Small intestine (tissue), 7 donors: ENCODE data around the gene UHRF2. TPM values are rescaled to one million over a fixed set of nuclear protein-coding genes. Genes with fewer than 3 reads are reported as not detected.
"Not testable (repeated sequence)": the region's sequence is repeated elsewhere in the genome, so short reads cannot be mapped to it uniquely, and the experiment has no call there.

Experiments used
- DNase-seq, 2 donors: peaks; one replicate each; pipeline versions ENCODE4 v3.0.0 to v3.0.0-alpha.2; 2013
- FAIRE-seq: peaks from 2 replicates; lab custom pipeline; 2012; peaks lifted over from hg19 to GRCh38; lab: Jason Lieb, UNC
- H3K27ac ChIP-seq, 3 donors: one replicate each; pipeline ENCODE4 v1.5.1; 2013; ENCODE audit warnings: low read length in 2 of 3, mild to moderate bottlenecking in 2 of 3, control low read depth in 1 of 3, inconsistent platforms in 1 of 3, low read depth in 1 of 3, moderate library complexity in 1 of 3
- H3K27me3 ChIP-seq, 3 donors: one replicate each; pipeline ENCODE4 v1.6.1; 2013; ENCODE audit warnings: low read length in 3 of 3, inconsistent platforms in 1 of 3; ENCODE audit not compliant: control insufficient read depth in 3 of 3, insufficient read depth in 3 of 3
- H3K36me3 ChIP-seq, 3 donors: one replicate each; pipeline ENCODE4 v1.6.1; 2013; ENCODE audit warnings: low read length in 3 of 3, inconsistent platforms in 1 of 3, low read depth in 1 of 3, mild to moderate bottlenecking in 1 of 3, moderate library complexity in 1 of 3; ENCODE audit not compliant: control insufficient read depth in 3 of 3, insufficient read depth in 2 of 3
- H3K4me1 ChIP-seq, 3 donors: one replicate each; pipeline ENCODE4 v1.6.1; 2013; ENCODE audit warnings: low read length in 2 of 3, inconsistent platforms in 1 of 3, low read depth in 1 of 3, mild to moderate bottlenecking in 1 of 3, moderate library complexity in 1 of 3; ENCODE audit not compliant: control insufficient read depth in 3 of 3, insufficient read depth in 2 of 3
- H3K4me3 ChIP-seq, 3 donors: one replicate each; pipeline ENCODE4 v1.5.1; 2013; ENCODE audit warnings: low read length in 3 of 3, control low read depth in 1 of 3, inconsistent platforms in 1 of 3, low read depth in 1 of 3, mild to moderate bottlenecking in 1 of 3, moderate library complexity in 1 of 3
- H3K9me3 ChIP-seq, 2 donors: one replicate each; pipeline ENCODE4 v1.6.1; 2013; ENCODE audit warnings: low read depth in 1 of 2, low read length in 1 of 2; ENCODE audit not compliant: control insufficient read depth in 2 of 2, insufficient read depth in 1 of 2
- WGBS, 3 donors: extraction: QIAGEN DNeasy Blood & Tissue Kit; methylation state at CpG; one replicate each; pipeline ENCODE4 v1.1.7; 2013; 5-methylcytosine and 5-hydroxymethylcytosine counted together
- polyA plus RNA-seq, 4 donors: library from polyadenylated mRNA; stranded (reverse) in 3 of 4; unstranded in 1 of 4; fragments of 200-250 nt in 3 of 4; fragments of 120-200 nt in 1 of 4; gene quantifications; one replicate each; pipeline versions ENCODE4 v1.2.1 to v1.2.3, GENCODE V29; 2013
- donor health status: healthy with polysubstance abuse.
- donor health status: control.
- donor health status: control.
- donor health status: Bipolar disorder and iron deficiency.
- donor health status: healthy.

The UHRF2 gene
- polyA plus RNA-seq, 4 donors = 12.5 to 47.7 (median 13.1) TPM

DNA sequence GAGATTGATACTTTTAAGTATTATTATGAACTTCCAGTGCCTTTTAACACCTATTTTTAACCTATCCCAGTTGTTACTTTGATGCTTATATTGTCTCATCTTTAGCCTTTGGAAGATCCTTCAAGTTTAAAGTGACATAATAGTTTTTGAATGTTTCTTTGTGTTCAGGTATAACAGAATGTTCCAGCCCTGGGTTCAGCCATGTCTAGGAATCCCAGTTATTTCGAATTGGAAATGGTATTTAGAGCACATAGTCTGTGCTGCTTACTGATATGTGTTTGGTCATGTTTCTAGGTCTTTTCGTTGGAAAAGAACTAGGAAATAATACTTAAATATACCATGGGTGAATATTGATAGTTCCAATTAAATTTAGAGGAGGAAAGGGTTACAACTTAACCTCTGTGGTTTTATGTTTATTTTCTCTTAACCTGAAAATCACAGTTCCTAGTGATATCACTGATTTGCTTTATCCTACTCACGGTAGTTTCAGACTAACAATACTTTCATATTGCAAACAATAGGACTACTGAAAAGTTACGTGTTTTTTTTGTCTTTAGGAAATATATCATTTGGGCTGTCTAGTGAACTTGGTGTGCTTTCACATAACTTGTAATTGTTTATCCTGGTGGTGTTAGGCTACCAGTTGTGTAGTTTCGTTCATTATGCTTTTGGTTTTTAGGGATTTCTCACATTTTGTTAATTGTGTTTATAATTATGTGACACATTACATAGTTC lies 37.8 kb downstream of the UHRF2 start:
- peaks cover 0 to 9% (median 6%) of the 10 kb centered on the region in 3 donors for H3K4me1 ChIP-seq

DNA sequence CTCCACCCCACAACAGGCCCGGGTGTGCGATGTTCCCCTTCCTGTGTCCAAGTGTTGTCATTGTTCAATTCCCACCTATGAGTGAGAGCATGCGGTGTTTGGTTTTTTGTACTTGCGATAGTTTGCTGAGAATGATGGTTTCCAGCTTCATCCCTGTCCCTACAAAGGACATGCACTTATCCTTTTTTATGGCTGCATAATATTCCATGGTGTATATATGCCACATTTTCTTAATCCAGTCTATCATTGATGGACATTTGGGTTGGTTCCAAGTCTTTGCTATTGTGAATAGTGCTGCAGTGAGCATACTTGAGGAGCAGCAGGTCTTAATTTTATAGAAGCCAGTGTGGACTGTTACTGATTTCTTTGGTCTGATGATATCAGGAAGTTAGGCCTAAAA lies 42.3 kb downstream of the UHRF2 start:
- DNase-seq, H3K36me3 ChIP-seq, H3K27ac ChIP-seq, H3K4me3 ChIP-seq, H3K4me1 ChIP-seq, H3K27me3 ChIP-seq, FAIRE-seq, H3K9me3 ChIP-seq: not testable (repeated sequence)
- 95 to 99% (median 99%) methylated on average over 4 of the region's 4 CpGs for WGBS, 3 donors

More for the DNA sequence above, 37.8 kb downstream of the UHRF2 start:
- Histone ChIP-seq H3K27ac (no peak overlapping the region), H3K9me3 (peaks cover 0 to 5% of the 10 kb centered on the region in 2 donors), H3K27me3 (no peaks in the 10 kb centered on the region), H3K4me3 (no peak overlapping the region), H3K36me3 (peaks cover 0 to 11% (median 3%) of the 10 kb centered on the region in 3 donors)
- no peak for FAIRE-seq
- 73 to 85% (median 76%) methylated on average over 5 of the region's 5 CpGs for WGBS, 3 donors
- DNase-seq = no peak

DNA sequence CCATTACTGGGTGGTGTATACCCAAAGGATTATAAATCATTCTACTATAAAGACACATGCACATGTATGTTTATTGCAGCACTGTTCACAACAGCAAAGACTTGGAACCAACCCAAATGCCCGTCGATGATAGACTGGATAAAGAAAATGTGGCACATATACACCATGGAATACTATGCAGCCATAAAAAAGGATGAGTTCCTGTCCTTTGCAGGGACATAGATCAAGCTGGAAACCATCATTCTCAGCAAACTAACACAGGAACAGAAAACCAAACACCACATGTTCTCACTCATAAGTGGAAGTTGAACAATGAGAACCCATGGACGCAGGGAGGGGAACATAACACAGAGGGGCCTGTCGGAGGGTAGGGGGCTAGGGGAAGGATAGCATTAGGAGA lies 45.7 kb downstream of the UHRF2 start:
- not testable (repeated sequence) for H3K27me3 ChIP-seq, H3K9me3 ChIP-seq, FAIRE-seq, H3K4me3 ChIP-seq, H3K27ac ChIP-seq, H3K4me1 ChIP-seq, DNase-seq
- peaks cover 0 to 18% (median 2%) of the 10 kb centered on the region in 3 donors for H3K36me3 ChIP-seq
- WGBS, 3 donors = 94 to 100% (median 99%) methylated on average over 4 of the region's 4 CpGs

DNA sequence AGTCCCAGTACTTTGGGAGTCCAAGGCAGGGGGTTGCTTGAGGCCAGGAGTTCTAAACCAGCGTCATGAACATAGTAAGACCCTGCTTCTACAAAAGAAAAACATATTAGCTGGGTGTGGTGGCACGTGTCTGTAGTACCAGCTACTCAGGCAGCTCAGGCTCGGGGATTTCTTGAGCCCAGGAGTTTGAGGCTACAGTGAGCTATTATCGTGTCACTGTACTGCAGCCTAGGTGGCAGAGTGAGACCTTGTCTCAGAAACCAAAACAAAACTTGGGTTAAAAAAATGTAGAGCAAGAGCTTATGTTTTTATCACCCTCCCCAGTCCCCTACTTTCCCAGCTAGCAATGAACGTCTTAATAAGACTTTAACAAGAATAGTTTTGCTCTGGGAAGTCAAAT lies 46.7 kb downstream of the UHRF2 start:
- Histone ChIP-seq H3K4me1 (no peaks in the 10 kb centered on the region), H3K36me3 (peaks cover 0 to 18% (median 2%) of the 10 kb centered on the region in 3 donors), H3K27ac (no peak overlapping the region), H3K27me3 (no peaks in the 10 kb centered on the region), H3K9me3 (peaks cover 0 to 7% of the 10 kb centered on the region in 2 donors), H3K4me3 (no peak overlapping the region)
- no peak for DNase-seq
- WGBS, 3 donors = 90 to 92% (median 92%) methylated on average over 5 of the region's 5 CpGs
- no peak for FAIRE-seq

DNA sequence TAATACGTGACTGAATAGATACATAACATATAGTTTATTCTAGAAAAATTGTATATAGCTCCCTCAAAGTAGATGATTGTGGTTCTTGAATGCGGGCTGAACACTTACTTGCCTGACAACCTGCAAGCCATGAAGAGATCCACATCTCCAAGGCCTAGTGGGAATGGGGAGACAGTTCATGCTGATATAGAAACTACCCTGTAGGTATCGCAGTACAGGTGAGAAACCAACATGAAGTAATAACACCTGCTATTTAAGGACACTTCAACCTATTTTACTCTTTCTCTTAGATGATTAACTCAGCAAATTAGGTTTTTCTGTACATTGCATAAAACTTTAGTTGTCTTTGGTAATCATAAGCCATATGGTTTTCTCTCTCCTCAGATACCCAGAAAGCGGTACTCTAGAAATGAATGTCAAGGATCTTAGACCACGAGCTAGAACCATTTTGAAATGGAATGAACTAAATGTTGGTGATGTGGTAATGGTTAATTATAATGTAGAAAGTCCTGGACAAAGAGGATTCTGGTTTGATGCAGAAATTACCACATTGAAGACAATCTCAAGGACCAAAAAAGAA lies 47.3 kb downstream of the UHRF2 start:
- Histone ChIP-seq H3K36me3 (peaks cover 0 to 18% (median 2%) of the 10 kb centered on the region in 3 donors), H3K9me3 (peaks cover 0 to 2% of the 10 kb centered on the region in 2 donors), H3K27ac (no peak overlapping the region), H3K4me1 (no peaks in the 10 kb centered on the region), H3K4me3 (no peak overlapping the region), H3K27me3 (no peaks in the 10 kb centered on the region)
- 92 to 95% (median 94%) methylated on average over 5 of the region's 5 CpGs for WGBS, 3 donors
- FAIRE-seq = no peak
- DNase-seq = no peak

DNA sequence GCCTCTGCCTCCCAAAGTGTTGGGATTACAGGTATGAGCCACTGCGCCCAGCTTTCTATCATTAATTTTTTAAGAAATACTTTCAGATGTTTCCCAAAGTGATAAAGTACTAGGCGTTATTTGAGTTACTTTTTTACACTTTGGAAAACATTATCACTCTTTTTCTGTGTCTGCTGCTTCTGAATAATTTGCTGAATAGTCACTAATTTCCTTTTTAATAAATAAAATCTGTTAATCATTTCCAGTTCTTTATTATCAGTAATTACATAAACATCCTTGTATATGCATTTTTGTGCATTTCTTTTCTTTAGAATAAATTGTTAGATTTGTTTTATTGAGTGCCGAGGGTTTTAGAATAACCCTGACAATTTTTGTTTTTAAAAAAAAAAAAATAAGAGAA lies 48.6 kb downstream of the UHRF2 start:
- Histone ChIP-seq H3K36me3 (peaks cover 0 to 20% (median 2%) of the 10 kb centered on the region in 3 donors), H3K27me3 (no peaks in the 10 kb centered on the region), H3K4me3 (no peak overlapping the region), H3K4me1 (no peaks in the 10 kb centered on the region), H3K27ac (no peak overlapping the region), H3K9me3 (peaks cover 0 to 2% of the 10 kb centered on the region in 2 donors)
- WGBS, 3 donors = 94 to 98% (median 97%) methylated on average over 3 of the region's 3 CpGs
- DNase-seq = no peak
- FAIRE-seq = peak; percentile 55

DNA sequence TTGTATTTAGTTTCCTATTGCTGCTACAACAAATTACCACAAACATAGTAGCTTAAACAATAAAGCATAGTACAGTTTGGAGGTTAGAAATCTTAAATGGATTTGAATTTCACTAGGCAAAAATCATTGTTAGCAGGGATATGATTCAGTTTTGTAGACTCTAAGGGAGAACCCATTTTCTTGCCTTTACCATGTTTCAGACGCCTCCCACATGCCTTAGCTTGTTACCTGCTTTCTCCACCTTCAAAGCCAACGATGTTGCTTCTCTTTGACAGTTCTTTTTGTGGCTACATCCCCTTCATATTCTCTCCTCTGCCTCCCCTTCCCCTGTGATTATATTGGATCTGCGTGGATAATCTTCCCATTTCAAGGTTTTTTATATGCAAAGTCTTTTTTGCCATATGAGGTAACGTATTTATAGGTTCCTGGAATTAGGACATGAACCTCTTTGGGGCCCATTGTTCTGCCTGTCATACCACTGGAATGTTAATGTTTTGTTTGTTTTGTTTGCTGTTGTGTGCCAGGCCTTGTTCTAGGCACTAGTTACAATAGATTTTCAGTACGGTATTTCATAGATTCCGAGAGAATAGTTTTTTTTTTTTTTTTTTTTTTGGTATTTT lies 54.1 kb downstream of the UHRF2 start:
- DNase-seq = no peak
- Histone ChIP-seq H3K27me3 (no peaks in the 10 kb centered on the region), H3K36me3 (peaks cover 0 to 15% (median 2%) of the 10 kb centered on the region in 3 donors), H3K9me3 (no peaks in the 10 kb centered on the region), H3K4me3 (no peak overlapping the region), H3K4me1 (no peaks in the 10 kb centered on the region), H3K27ac (no peak overlapping the region)
- WGBS, 3 donors = 94 to 96% (median 94%) methylated on average over 6 of the region's 6 CpGs
- no peak for FAIRE-seq

DNA sequence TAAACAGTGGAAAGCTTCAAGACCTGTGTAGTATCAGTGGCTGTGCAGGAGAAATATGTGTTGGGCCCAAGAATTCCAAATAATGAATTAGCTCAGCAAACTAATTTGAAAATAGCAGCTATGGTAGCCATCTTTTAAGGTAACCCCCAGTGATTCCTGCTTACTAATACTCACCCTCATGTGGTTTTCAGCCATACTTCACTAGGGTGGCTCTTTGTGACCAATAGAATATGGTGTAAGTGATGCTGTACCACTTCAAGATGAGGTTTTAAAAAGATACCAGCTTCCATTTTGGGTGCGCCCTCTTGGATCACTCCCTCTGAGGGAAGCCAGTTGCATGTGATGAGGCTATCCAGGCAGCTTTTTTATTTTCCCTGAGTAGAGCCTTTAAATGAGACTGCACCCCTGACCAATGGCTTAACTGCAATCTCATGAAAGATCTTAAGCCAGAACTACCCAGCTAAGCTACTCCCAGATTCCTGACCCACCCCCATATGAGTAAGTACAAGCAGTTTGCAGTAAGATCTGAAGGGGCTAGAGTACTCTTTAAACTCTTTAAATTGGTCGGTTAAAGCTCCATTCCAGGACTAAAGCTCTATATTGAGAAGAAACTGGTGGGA lies 58.3 kb downstream of the UHRF2 start:
- Histone ChIP-seq H3K36me3 (peaks cover 0 to 7% (median 0%) of the 10 kb centered on the region in 3 donors), H3K27ac (no peak overlapping the region), H3K27me3 (no peaks in the 10 kb centered on the region), H3K4me1 (no peaks in the 10 kb centered on the region), H3K9me3 (no peaks in the 10 kb centered on the region), H3K4me3 (no peak overlapping the region)
- 76 to 98% (median 92%) methylated on average over 2 of the region's 2 CpGs for WGBS, 3 donors
- FAIRE-seq (no peak), DNase-seq (no peak)
